HG03520 (cell line): ENCODE measurements around the gene LZTS3.
"Not testable (repeated sequence)": the region's sequence is repeated elsewhere in the genome, so short reads cannot be mapped to it uniquely, and the experiment has no call there.

Source experiments
- ATAC-seq: cut with Tn5 transposase; IDR thresholded peaks from one replicate; pipeline ENCODE4 v1.9.1; 2021; ENCODE audit warnings: mild to moderate bottlenecking, moderate library complexity; ENCODE audit not compliant: unreplicated experiment

Gene LZTS3

GRCh38 chr20:3172933-3173609 is at the start of gene LZTS3:
Gene LZTS3, minus strand, starts transcription at chr20:3173549. Its CDS starts 6,386 bp downstream, at chr20:3167163.
- peak; percentile 32 for ATAC-seq

DNA sequence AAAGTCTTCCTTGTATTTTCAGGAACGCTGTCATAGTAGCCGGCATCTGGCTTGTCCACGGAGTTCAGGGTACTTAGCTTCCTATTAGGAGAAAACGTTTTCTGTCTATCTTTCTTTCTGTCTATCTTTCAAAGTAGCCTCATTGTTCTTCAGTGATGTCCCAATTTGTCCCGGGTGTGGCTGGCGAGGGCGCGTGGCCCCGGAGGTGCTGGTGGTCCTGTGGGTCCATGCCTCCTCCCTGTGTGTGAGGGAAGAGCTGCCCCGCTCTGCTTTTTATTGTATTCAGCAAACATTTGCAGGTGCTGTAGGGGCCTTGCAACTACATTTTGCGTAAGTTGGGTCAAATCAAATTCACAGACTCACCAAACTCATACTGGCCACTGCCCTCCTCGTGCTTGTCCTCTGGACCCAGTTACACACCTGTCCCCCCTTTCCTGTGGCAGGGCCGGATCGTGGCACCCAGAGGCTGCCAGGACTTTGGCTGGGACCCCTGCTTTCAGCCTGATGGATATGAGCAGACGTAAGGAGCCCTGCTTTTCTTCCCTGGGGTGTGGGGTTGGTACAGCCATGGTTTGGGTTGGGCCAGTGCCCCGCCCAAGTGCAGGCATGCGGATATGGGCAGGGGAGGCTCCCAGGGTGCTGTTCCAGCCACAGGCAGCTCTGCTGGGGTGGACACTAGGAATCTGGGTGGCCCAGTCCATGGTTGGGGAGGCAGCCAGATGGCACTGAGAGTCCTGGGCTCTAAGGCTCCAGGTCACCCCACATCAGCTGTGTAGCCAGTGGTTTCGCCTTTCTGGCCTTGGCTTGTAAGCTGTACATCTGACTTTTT is 48.3 kb upstream of the LZTS3 start:
- ATAC-seq, result no peak

GRCh38 chr20:3218307-3218988 is 45.1 kb upstream of the LZTS3 start:
- peak; percentile 51 for ATAC-seq

DNA sequence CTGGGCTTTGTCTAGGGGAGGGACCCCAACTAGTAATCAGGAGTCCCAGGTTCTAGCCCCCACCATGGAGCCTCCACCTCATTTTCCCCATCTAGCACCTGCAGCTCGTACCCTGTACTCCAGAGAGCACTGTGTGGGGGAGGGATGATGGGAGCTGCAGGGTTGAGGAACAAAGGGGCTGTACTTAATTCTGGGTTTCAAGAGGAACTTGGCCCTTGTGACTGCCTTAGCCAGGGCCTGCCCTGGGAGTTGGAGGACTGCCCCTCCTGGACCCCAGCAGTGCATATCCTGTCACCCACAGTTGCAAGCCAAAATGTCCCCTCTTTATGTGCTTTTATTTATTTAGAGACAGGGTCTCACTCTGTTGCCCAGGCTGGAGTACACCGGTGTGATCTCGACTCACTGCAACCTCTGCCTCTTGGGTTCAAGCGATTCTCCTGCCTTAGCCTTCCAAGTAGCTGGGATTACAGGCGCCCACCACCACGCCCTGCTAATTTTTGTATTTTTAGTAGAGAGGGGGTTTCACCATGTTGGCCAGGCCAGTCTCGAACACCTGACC is 42.1 kb upstream of the LZTS3 start:
- not testable (repeated sequence) for ATAC-seq

GRCh38 chr20:3213226-3213625 is 39.9 kb upstream of the LZTS3 start:
- ATAC-seq, result no peak

DNA sequence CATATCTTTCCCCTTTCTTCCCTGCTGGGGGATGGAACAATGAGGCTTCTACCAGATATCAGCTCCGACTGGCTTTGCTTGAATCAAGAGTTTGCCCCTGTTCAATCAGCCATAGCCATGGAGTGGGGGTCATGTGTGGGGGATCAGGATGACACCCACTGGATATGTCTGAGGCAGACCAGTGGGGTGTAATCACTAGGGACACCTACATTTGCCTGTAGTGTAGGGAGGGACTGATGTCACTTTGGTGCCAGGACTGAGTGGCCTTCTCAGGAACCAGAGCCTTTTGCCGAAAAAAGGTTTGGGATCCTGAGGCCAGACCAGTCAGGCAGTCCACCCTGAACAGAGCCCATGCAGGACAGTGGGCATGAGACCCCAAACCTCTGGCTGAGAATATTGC is 37.0 kb upstream of the LZTS3 start:
- ATAC-seq, result no peak

- ATAC-seq, result no peak
Observed at GRCh38 chr20:3209946-3210317, 36.6 kb upstream of the LZTS3 start.

GRCh38 chr20:3209257-3209945 is 36.1 kb upstream of the LZTS3 start, which contains the start of gene ITPA:
Gene ITPA, plus strand, starts transcription at chr20:3209498. Its CDS starts 54 bp downstream, at chr20:3209552.
- ATAC-seq, result no peak

- no peak for ATAC-seq
Observed at GRCh38 chr20:3208786-3209256, 35.5 kb upstream of the LZTS3 start.

DNA sequence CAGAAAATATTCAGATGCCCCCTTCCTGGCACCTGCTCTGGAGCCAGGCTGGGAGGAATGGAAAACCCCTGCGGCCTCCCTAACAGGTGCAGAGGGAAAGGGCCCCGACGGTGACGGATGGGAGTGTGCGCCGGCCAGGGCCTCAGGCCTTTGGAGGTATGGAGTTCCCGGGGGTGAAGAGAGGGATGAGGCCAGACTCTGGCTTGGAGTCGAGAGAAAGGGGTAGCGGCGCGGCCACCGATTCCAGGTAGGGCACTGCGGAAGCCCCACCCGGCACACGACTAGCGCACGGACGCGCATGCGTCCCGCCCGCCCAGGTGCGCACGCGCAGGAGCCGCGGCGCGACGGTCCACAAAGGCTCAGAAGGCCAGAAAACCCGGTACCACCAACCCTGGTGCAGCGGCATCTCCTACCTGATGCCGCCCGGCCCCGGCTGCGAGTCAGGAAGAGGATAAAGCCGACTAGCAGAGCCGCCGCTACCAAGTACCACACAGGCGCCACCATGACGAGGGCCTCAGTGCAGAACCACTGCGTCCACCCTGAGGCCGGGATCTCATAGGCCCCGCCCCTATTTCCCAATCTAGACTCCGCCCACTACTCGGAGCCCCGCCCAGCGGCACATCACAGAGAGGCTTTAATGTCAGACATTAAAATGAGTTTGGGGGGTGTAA is 30.9 kb upstream of the LZTS3 start, which contains the start of gene DDRGK1:
Gene DDRGK1 (minus strand): TSS at position 559 of the 671 bp plus-strand sequence. CDS start 55 bp downstream, at position 504.
- peak; percentile 65 for ATAC-seq

DNA sequence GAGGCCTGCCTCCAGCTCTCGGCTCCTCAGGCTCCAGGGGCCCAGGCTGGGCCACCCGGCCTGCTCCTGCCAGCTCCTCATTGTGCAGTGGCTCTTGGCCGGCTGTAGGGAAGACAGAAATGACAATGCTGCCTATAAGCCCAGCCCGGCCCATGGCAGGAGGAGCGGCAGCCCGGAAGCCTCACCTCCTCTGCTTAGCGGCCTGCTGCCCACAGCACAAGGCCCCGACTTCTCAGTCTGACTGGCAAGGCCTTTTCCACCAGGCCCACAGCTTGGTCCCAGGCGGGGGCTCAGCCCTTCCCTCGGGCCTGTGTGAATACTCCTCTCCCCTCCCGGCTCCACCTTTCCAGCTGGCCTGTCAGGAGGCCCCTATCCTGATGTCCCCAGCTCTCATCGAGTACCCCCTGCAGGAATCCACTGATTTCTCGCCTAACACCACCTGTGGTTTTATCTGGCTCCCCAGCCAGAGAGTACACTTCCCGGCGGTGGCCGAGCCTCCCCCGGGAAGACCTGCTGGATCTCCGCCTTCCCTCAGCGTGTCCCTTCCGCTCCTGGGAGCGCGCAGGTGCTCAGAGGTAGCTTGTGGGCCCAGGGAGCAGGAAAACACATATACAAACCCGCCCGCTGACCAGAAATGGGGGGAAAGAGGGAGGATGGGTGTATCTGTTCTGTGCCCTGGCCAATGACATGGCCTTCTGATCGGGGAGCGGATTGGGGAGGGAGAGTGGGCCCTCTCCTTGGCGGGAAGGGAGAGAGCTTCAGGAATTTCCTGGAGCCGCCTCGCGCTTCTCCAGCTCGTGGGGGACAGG is 30.2 kb upstream of the LZTS3 start:
- no peak for ATAC-seq

DNA sequence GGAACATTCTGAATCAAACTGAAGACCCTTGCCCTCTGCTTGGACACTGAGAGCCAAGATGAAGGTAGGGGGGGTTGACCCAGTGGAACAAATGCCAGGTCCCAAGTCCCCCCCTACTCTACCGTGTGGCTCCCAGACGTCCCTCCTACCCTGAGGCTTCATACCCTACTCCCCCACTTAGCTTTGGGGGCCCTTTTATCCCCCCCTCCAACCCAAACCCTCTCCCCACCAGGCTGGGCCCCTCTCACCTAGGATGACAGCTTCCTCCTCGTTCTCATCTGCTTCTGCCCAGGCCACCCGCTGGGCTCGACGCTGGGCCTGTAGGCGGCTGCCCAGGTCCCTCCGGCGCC is 29.6 kb upstream of the LZTS3 start:
- ATAC-seq, result no peak

- ATAC-seq, result no peak
Observed at GRCh38 chr20:3199976-3200755, 26.8 kb upstream of the LZTS3 start.

DNA sequence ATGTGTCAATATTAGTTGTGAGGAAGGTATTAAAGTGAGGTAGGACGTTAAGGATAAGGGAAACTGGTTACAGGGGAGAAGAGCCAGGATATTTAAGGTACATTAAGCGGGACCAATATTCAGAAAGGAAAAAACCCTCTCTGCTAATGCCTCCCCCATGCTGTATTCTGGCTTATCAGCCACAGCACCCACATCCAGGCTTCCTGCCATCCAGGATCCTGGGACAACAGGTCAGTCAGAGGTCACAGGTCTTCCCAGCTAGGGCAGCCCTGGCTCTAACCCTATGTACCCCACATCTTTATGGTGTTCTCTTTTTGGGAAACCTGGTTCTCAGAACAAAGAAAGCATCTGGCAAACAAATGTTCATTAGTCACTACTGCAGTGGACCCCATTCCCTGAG is 25.9 kb upstream of the LZTS3 start:
- no peak for ATAC-seq

GRCh38 chr20:3195590-3196237 is 22.4 kb upstream of the LZTS3 start:
- ATAC-seq, result no peak

DNA sequence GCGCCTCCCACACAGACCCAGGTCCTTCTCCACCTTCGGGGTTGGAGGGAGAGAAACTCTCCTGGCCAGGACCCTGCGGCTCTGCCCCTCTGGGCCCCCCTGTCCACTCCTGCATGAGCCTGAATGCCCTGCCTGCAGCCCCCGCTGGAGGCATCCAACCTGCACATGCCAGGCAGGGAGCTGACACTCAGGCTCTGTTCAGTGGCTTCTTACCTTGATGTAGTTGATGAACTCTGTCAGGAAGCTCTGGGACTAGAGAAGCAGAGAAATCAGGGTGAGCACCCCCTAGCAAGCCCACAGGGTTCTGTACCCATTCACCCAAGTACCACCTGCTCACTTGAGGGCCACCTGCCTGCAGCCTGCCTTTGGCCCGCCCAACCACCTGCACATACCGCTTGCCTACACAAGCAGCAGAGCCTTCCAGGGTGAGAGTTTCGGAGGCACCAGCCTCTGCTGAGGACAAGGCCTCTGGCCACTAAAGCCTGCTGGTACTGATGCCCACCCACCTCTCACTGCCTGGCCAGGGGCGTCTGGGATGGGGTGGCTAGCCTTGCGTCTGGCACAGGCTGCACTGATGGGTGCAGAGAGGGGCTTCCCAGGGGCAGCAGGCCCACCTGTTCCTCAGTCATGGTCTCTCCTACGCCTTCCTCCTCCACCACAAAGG is 21.4 kb upstream of the LZTS3 start:
- no peak for ATAC-seq
